LNCaP clone FGC (cell line): ENCODE results near the gene BRICD5.

Experiments used
- DNase-seq: peaks from one replicate; pipeline ENCODE4 v3.0.0-alpha.2; 2011; ENCODE audit warnings: low read depth
- H3K4me3 ChIP-seq: 2 replicates; pipeline ENCODE4 v1.5.1; 2011; ENCODE audit warnings: mild to moderate bottlenecking, low read depth, low read length, control low read depth
- CTCF ChIP-seq: IDR thresholded peaks from 2 replicates; pipeline ENCODE4 v1.5.1; 2012; ENCODE audit warnings: mild to moderate bottlenecking; ENCODE audit not compliant: control insufficient read depth, insufficient read depth; ENCODE audit errors: extremely low read depth

Gene BRICD5

GRCh38 chr16:2162676-2163118, 48.0 kb downstream of the BRICD5 start:
- no peak overlapping the region for H3K4me3 ChIP-seq
- TF ChIP-seq CTCF = no peak
- no peak for DNase-seq

GRCh38 chr16:2161911-2162310, 48.8 kb downstream of the BRICD5 start:
- TF ChIP-seq CTCF = no peak
- no peak for DNase-seq
- H3K4me3 ChIP-seq = no peak overlapping the region

- DNase-seq = no peak
- no peak overlapping the region for H3K4me3 ChIP-seq
- no peak for TF ChIP-seq CTCF
Observed at GRCh38 chr16:2160915-2161551, 49.6 kb downstream of the BRICD5 start.
